SK-N-SH treated with all-trans-retinoic acid at 6 μM for 48 hours (cell line): Measurements from ENCODE around the gene TRIM25.

Experiments used
- ATAC-seq: fragments of 200-7000 bp; cut with Tn5 transposase; 3 replicates; pipeline ENCODE4 v1.9.1; 2020; ENCODE audit warnings: mild to moderate bottlenecking, moderate library complexity
- ARNTL ChIP-seq: fragments of 450-650 bp; formaldehyde crosslinking; IDR thresholded peaks from 2 replicates; pipeline ENCODE4 v1.5.0; 2020; ENCODE audit warnings: low read depth, mild to moderate bottlenecking, moderate library complexity, borderline replicate concordance
- BACH2 ChIP-seq: fragments of 250-450 bp; sonication (Bioruptor Pico); IDR thresholded peaks from 2 replicates; pipeline ENCODE4 v1.9.0; 2021; ENCODE audit warnings: mild to moderate bottlenecking, borderline replicate concordance
- CREB5 ChIP-seq: fragments of 250-450 bp; sonication (Bioruptor Pico); IDR thresholded peaks from 2 replicates; pipeline ENCODE4 v1.5.1; 2020; ENCODE audit warnings: low read depth, mild to moderate bottlenecking, moderate library complexity
- CSDC2 ChIP-seq: fragments of 250-450 bp; sonication (Bioruptor Pico); IDR thresholded peaks from 2 replicates; pipeline ENCODE4 v1.5.0; 2020; ENCODE audit warnings: mild to moderate bottlenecking, moderate library complexity
- CSRNP3 ChIP-seq: fragments of 250-450 bp; sonication (Bioruptor Pico); IDR thresholded peaks from 2 replicates; pipeline ENCODE4 v1.5.1; 2021; ENCODE audit warnings: mild to moderate bottlenecking, moderate library complexity
- ESRRG ChIP-seq: fragments of 250-450 bp; sonication (Bioruptor Pico); IDR thresholded peaks from 2 replicates; pipeline ENCODE4 v1.6.1; 2021; ENCODE audit warnings: mild to moderate bottlenecking
- ISL1 ChIP-seq: fragments of 250-450 bp; sonication (Bioruptor Pico); IDR thresholded peaks from 2 replicates; pipeline ENCODE4 v2.1.2; 2022; ENCODE audit warnings: mild to moderate bottlenecking, moderate library complexity
- OSR1 ChIP-seq: fragments of 250-450 bp; sonication (Bioruptor Pico); IDR thresholded peaks from 2 replicates; pipeline ENCODE4 v1.8.0; 2022; ENCODE audit warnings: moderate library complexity, mild to moderate bottlenecking, inconsistent platforms
- PATZ1 ChIP-seq: fragments of 250-450 bp; sonication (Bioruptor Pico); IDR thresholded peaks from 2 replicates; pipeline ENCODE4 v1.8.0; 2020; ENCODE audit warnings: mild to moderate bottlenecking, moderate library complexity, borderline replicate concordance
- PPARA ChIP-seq: fragments of 250-450 bp; sonication (Bioruptor Pico); IDR thresholded peaks from 2 replicates; pipeline ENCODE4 v1.5.0; 2020; ENCODE audit warnings: mild to moderate bottlenecking, borderline replicate concordance
- RARB ChIP-seq: fragments of 250-450 bp; sonication (Bioruptor Pico); IDR thresholded peaks from 2 replicates; pipeline ENCODE4 v1.8.0; 2021; ENCODE audit warnings: mild to moderate bottlenecking, moderate library complexity
- TCF4 ChIP-seq: fragments of 250-450 bp; sonication (Bioruptor Pico); IDR thresholded peaks from 2 replicates; pipeline ENCODE4 v1.8.0; 2021; ENCODE audit warnings: mild to moderate bottlenecking, moderate library complexity, borderline replicate concordance
- TOX ChIP-seq: fragments of 250-450 bp; sonication (Bioruptor Pico); IDR thresholded peaks from 2 replicates; pipeline ENCODE4 v1.8.0; 2021; ENCODE audit warnings: mild to moderate bottlenecking, moderate library complexity, borderline replicate concordance
- TSHZ2 ChIP-seq: fragments of 250-450 bp; sonication (Bioruptor Pico); IDR thresholded peaks from 2 replicates; pipeline ENCODE4 v1.5.0; 2020; ENCODE audit warnings: mild to moderate bottlenecking, moderate library complexity
- ZC3H10 ChIP-seq: fragments of 250-450 bp; sonication (Bioruptor Pico); IDR thresholded peaks from 2 replicates; pipeline ENCODE4 v1.5.1; 2021; ENCODE audit warnings: mild to moderate bottlenecking, moderate library complexity
- ZFP3 ChIP-seq: fragments of 250-450 bp; sonication (Bioruptor Pico); IDR thresholded peaks from 2 replicates; pipeline ENCODE4 v1.5.0; 2020; ENCODE audit warnings: mild to moderate bottlenecking, moderate library complexity
- ZFP30 ChIP-seq: fragments of 450-650 bp; formaldehyde crosslinking; IDR thresholded peaks from 2 replicates; pipeline ENCODE4 v1.5.0; 2022; ENCODE audit warnings: mild to moderate bottlenecking, moderate library complexity
- ZNF565 ChIP-seq: fragments of 450-650 bp; formaldehyde crosslinking; conservative IDR thresholded peaks from 2 replicates; pipeline ENCODE4 v1.5.0; 2020; ENCODE audit warnings: low read depth, mild to moderate bottlenecking, moderate library complexity
- ZNF8 ChIP-seq: fragments of 450-650 bp; formaldehyde crosslinking; IDR thresholded peaks from 2 replicates; pipeline ENCODE4 v1.5.0; 2020; ENCODE audit warnings: mild to moderate bottlenecking, moderate library complexity

The TRIM25 gene

GRCh38 chr17:56930739-56931337 lies 17.0 kb upstream of the TRIM25 start:
- TF ChIP-seq TSHZ2 (CRISPR knock-in tag) = no peak
- no peak for TF ChIP-seq PPARA (CRISPR knock-in tag)
- TF ChIP-seq TCF4 = no peak
- TF ChIP-seq ARNTL (CRISPR knock-in tag) = no peak
- TF ChIP-seq ESRRG (CRISPR knock-in tag) = no peak
- TF ChIP-seq TOX (CRISPR knock-in tag) = no peak
- no peak for TF ChIP-seq BACH2 (CRISPR knock-in tag)
- no peak for TF ChIP-seq ZNF565 (CRISPR knock-in tag)
- no peak for ATAC-seq

- ATAC-seq = no peak
- no peak for TF ChIP-seq ISL1
- TF ChIP-seq CREB5 = no peak
- no peak for TF ChIP-seq CSDC2
- TF ChIP-seq TOX (CRISPR knock-in tag) = no peak
- no peak for TF ChIP-seq ZNF565 (CRISPR knock-in tag)
- no peak for TF ChIP-seq ZFP3 (CRISPR knock-in tag)
- no peak for TF ChIP-seq ARNTL (CRISPR knock-in tag)
- no peak for TF ChIP-seq ZC3H10 (CRISPR knock-in tag)
- TF ChIP-seq CSRNP3 (CRISPR knock-in tag) = no peak
- no peak for TF ChIP-seq TSHZ2 (CRISPR knock-in tag)
- no peak for TF ChIP-seq ESRRG (CRISPR knock-in tag)
- TF ChIP-seq ZFP30 (CRISPR knock-in tag) = no peak
- no peak for TF ChIP-seq BACH2 (CRISPR knock-in tag)
- TF ChIP-seq PATZ1 (CRISPR knock-in tag) = no peak
- no peak for TF ChIP-seq RARB (CRISPR knock-in tag)
- TF ChIP-seq OSR1 (CRISPR knock-in tag) = no peak
- no peak for TF ChIP-seq ZNF8 (CRISPR knock-in tag)
Observed at GRCh38 chr17:56929362-56929969, 15.6 kb upstream of the TRIM25 start.

GRCh38 chr17:56928586-56928985 lies 14.7 kb upstream of the TRIM25 start:
- no peak for ATAC-seq
- no peak for TF ChIP-seq ZC3H10 (CRISPR knock-in tag)
- TF ChIP-seq ISL1 = no peak
- TF ChIP-seq OSR1 (CRISPR knock-in tag) = no peak
- no peak for TF ChIP-seq PATZ1 (CRISPR knock-in tag)
- TF ChIP-seq PPARA (CRISPR knock-in tag) = no peak
- TF ChIP-seq TSHZ2 (CRISPR knock-in tag) = no peak
- TF ChIP-seq CSDC2 = no peak
